ENCODE results near the gene FXYD5. TPM values are rescaled to one million over a fixed set of nuclear protein-coding genes. Genes with fewer than 3 reads are reported as not detected.
"Not testable (repeated sequence)": the region's sequence is repeated elsewhere in the genome, so short reads cannot be mapped to it uniquely, and the experiment has no call there.

The FXYD5 gene
- polyA plus RNA-seq, 6 donors from 2014 or later = 290 to 440 (median 351) TPM

- H3K4me1 Mint-ChIP-seq = peaks cover 13 to 20% (median 14%) of the 10 kb centered on the region in 3 donors
- DNase-seq; ATAC-seq (ENCODE audit: low read depth in 2 of 2); H3K36me3 Mint-ChIP-seq; H3K9me3 Mint-ChIP-seq; H3K27me3 Mint-ChIP-seq; H3K4me3 Mint-ChIP-seq: not testable (repeated sequence)
- peak overlapping the region in 2 of 6 donors; percentile 10 to 44 for H3K27ac Mint-ChIP-seq
Measured at GRCh38 chr19:35196861-35197260, 42.3 kb downstream of the FXYD5 start.

DNA sequence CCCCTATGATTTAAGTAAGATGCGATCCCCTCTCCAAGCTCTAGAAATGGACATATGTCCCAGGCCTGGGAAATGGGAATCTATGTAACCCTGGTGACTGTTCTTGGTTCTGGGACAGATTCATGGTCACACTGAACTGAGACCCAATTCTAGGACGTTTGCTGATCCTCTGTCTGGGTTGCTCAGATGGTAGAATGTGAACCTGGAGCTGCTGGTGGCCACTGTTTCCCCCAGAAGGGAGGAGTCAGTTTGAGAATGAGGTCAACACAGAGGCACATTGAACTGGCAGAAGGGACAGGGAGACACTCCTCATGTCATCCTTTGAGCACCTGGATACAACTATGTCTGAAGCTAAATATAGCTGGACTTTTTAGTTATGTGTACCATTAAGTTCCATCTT is 44.9 kb downstream of the FXYD5 start:
- no peak overlapping the region for H3K4me3 Mint-ChIP-seq

GRCh38 chr19:35202722-35203688 is 48.5 kb downstream of the FXYD5 start:
- H3K4me1 Mint-ChIP-seq = peaks cover 48 to 64% (median 53%) of the 10 kb centered on the region in 3 donors
- ATAC-seq (ENCODE audit: low read depth in 2 of 2) = no peak
- H3K9me3 Mint-ChIP-seq = peaks cover 0 to 4% (median 2%) of the 10 kb centered on the region in 7 donors
- H3K27me3 Mint-ChIP-seq = peaks cover 0 to 4% (median 0%) of the 10 kb centered on the region in 3 donors
- H3K36me3 Mint-ChIP-seq = no peaks in the 10 kb centered on the region
- peak overlapping the region; percentile 49 to 100 (median 66) for H3K27ac Mint-ChIP-seq
- DNase-seq = no peak
- H3K4me3 Mint-ChIP-seq = peak overlapping the region in 3 of 8 donors; percentile 13 to 40 (median 21)

More for the DNA sequence above, 44.9 kb downstream of the FXYD5 start:
- ATAC-seq (ENCODE audit: low read depth in 2 of 2) (no peak), DNase-seq (no peak)
- Mint-ChIP-seq H3K27me3 (peaks cover 0 to 4% (median 0%) of the 10 kb centered on the region in 3 donors), H3K9me3 (no peaks in the 10 kb centered on the region), H3K4me1 (peaks cover 23 to 31% (median 24%) of the 10 kb centered on the region in 3 donors), H3K36me3 (no peaks in the 10 kb centered on the region), H3K27ac (no peak overlapping the region)

DNA sequence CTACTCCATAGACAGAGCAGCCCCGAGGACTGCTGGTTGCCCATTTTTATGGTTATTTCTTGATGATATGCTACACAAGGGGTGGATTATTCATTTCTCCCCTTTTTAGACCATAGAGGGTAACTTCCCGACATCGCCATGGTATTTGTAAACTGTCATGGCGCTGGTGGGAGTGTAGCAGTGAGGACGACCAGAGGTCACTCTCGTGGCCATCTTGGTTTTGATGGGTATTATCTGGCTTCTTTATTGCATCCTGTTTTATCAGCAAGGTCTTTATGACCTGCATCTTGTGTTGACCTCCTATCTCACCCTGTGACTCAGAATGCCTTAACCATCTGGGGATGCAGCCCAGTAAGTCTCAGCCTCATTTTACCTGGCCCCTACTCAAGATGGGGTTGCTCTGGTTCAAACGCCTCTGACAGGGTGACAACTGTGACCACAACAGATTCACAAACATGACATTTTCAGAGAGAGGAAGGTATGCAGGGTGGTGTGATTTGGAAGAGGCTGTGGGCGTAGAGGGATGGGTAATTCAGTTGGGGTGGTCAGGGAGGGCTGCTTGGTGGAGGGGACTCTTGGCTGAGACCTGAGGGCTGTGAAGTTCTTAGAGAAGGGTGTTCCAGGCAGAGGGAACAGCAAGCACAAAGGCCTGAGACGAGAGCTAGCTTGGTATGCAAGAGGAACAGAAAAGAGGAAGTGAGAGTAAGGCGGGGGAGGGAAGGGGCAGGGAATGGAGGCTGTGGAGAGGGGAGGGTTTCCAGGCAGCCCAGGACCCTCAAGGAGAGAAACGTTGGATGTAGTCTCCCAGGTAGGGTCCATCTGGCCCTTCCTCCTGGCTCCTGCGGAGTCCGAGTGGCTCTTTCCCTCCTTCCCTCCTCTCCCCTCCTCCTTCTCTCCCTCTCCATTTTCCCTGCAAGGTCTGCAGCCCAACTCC is 50.5 kb downstream of the FXYD5 start:
- ATAC-seq (ENCODE audit: low read depth in 2 of 2) = peak; percentile 71 to 73
- H3K4me3 Mint-ChIP-seq = peak overlapping the region; percentile 62 to 92 (median 80)
- H3K27ac Mint-ChIP-seq = peak overlapping the region; percentile 99 to 100 (median 100)
- H3K36me3 Mint-ChIP-seq = no peaks in the 10 kb centered on the region
- H3K4me1 Mint-ChIP-seq = peaks cover 42 to 81% (median 50%) of the 10 kb centered on the region in 3 donors
- peak; percentile 82 for DNase-seq
- peaks cover 0 to 7% (median 4%) of the 10 kb centered on the region in 7 donors for H3K9me3 Mint-ChIP-seq
- no peaks in the 10 kb centered on the region for H3K27me3 Mint-ChIP-seq

DNA sequence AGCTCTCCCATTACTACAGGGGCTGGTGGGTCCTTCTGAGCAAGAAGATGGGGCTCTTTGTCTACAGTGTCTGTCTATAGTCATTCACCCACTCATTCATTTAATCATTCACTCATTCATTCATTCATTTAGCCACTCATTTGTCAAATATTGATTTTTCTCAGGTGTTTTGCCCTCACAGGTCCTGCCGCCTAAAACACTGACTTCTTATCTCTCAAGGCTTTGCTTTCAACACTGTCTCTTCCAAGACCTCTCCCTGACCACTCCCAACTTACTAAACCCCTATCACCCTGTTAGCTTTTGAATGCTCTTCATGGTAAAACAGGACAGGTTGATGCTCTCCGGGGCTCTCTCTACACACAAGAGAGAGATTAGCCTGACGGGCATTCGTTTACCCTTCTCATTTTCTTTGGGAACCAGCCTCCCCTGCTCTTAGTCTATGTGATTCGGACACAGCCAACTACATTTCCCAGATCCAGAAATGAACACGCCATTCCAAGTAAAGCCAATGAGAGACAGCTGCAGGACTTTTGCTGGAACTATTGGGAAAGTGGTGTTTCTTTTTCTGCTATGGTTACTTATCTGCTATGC is 51.3 kb downstream of the FXYD5 start:
- H3K27ac Mint-ChIP-seq = peak overlapping the region; percentile 99 to 100 (median 100)
- DNase-seq (no peak), ATAC-seq (ENCODE audit: low read depth in 2 of 2) (peak; percentile 2 to 3)
- H3K9me3 Mint-ChIP-seq = peaks cover 0 to 7% (median 4%) of the 10 kb centered on the region in 7 donors
- no peaks in the 10 kb centered on the region for H3K36me3 Mint-ChIP-seq
- H3K27me3 Mint-ChIP-seq = no peaks in the 10 kb centered on the region
- H3K4me1 Mint-ChIP-seq = peaks cover 45 to 85% (median 53%) of the 10 kb centered on the region in 3 donors
- H3K4me3 Mint-ChIP-seq = peak overlapping the region; percentile 62 to 92 (median 83)

GRCh38 chr19:35206379-35206778 is 51.8 kb downstream of the FXYD5 start:
- no peaks in the 10 kb centered on the region for H3K36me3 Mint-ChIP-seq
- peak; percentile 56 to 61 for ATAC-seq (ENCODE audit: low read depth in 2 of 2)
- H3K27me3 Mint-ChIP-seq = no peaks in the 10 kb centered on the region
- H3K9me3 Mint-ChIP-seq = peaks cover 0 to 7% (median 4%) of the 10 kb centered on the region in 7 donors
- peak overlapping the region; percentile 62 to 92 (median 83) for H3K4me3 Mint-ChIP-seq
- peaks cover 45 to 88% (median 58%) of the 10 kb centered on the region in 3 donors for H3K4me1 Mint-ChIP-seq
- DNase-seq = peak; percentile 80
- H3K27ac Mint-ChIP-seq = peak overlapping the region; percentile 99 to 100 (median 100)

GRCh38 chr19:35206855-35207254 is 52.3 kb downstream of the FXYD5 start:
- ATAC-seq (ENCODE audit: low read depth in 2 of 2) (no peak), DNase-seq (no peak)
- peak overlapping the region; percentile 62 to 92 (median 83) for H3K4me3 Mint-ChIP-seq
- H3K9me3 Mint-ChIP-seq = peaks cover 0 to 8% (median 4%) of the 10 kb centered on the region in 7 donors
- peaks cover 47 to 90% (median 63%) of the 10 kb centered on the region in 3 donors for H3K4me1 Mint-ChIP-seq
- H3K27me3 Mint-ChIP-seq = no peaks in the 10 kb centered on the region
- H3K27ac Mint-ChIP-seq = peak overlapping the region; percentile 99 to 100 (median 100)
- H3K36me3 Mint-ChIP-seq = peaks cover 0 to 2% of the 10 kb centered on the region in 2 donors

GRCh38 chr19:35207391-35207871 is 52.9 kb downstream of the FXYD5 start:
- Mint-ChIP-seq H3K27me3 (no peaks in the 10 kb centered on the region), H3K27ac (peak overlapping the region; percentile 99 to 100 (median 100)), H3K36me3 (peaks cover 0 to 7% of the 10 kb centered on the region in 2 donors), H3K9me3 (peaks cover 0 to 13% (median 4%) of the 10 kb centered on the region in 7 donors), H3K4me3 (peak overlapping the region in 6 of 8 donors; percentile 15 to 92 (median 70)), H3K4me1 (peaks cover 53 to 92% (median 69%) of the 10 kb centered on the region in 3 donors)
- DNase-seq (no peak), ATAC-seq (ENCODE audit: low read depth in 2 of 2) (no peak)

DNA sequence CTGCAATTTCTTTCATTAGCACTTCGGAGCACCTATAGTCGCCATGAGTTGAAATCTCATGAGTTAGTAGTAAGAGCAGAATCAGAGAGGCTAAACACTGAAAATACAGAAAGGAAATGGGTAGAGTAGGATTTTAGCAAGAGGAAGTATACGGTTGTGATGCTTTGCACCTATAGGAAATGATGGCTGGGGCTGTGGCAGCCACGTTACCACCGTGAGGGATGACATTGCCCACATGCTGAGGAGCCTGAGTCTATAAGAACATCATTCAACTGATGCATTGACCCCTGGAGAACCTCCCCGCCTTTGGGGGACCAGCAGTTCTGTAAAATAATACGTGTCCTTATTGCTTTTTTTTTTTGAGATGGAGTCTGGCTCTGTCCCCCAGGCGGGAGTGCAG is 53.6 kb downstream of the FXYD5 start:
- DNase-seq (no peak), ATAC-seq (ENCODE audit: low read depth in 2 of 2) (no peak)
- Mint-ChIP-seq H3K9me3 (peaks cover 0 to 13% (median 4%) of the 10 kb centered on the region in 7 donors), H3K4me1 (peaks cover 53 to 92% (median 72%) of the 10 kb centered on the region in 3 donors), H3K36me3 (peaks cover 0 to 9% of the 10 kb centered on the region in 2 donors), H3K4me3 (peak overlapping the region in 4 of 8 donors; percentile 39 to 56 (median 48)), H3K27ac (peak overlapping the region; percentile 99 to 100 (median 100)), H3K27me3 (no peaks in the 10 kb centered on the region)

DNA sequence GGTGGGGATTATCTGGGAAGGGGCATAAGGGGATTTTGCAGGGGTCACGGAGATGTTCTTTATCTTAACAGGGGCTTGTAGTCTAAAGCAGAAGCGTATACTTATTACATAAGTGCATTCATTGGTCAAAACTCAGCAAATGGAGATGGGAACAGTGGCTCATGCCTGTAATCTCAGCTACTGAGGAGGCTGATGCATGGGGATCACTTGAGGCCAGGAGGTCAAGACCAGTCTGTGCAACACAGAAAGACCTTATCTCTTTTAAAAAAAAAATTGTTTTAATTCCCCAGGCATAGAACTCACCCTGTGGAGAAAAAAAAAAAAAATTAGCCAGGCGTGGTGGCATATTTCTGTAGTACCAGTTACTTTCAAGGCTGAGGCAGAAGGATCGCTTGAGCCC is 55.1 kb downstream of the FXYD5 start:
- Mint-ChIP-seq H3K27me3 (no peaks in the 10 kb centered on the region), H3K9me3 (peaks cover 0 to 13% (median 4%) of the 10 kb centered on the region in 7 donors), H3K4me1 (peaks cover 45 to 92% (median 72%) of the 10 kb centered on the region in 3 donors), H3K27ac (peak overlapping the region; percentile 84 to 100 (median 98)), H3K36me3 (peaks cover 0 to 9% of the 10 kb centered on the region in 2 donors), H3K4me3 (peak overlapping the region in 3 of 8 donors; percentile 10 to 52 (median 20))
- ATAC-seq (ENCODE audit: low read depth in 2 of 2) (no peak), DNase-seq (no peak)

GRCh38 chr19:35211545-35212230 is 57.2 kb downstream of the FXYD5 start:
- H3K27me3 Mint-ChIP-seq = no peaks in the 10 kb centered on the region
- peaks cover 0 to 9% of the 10 kb centered on the region in 2 donors for H3K36me3 Mint-ChIP-seq
- peak overlapping the region; percentile 75 to 95 (median 86) for H3K4me3 Mint-ChIP-seq
- H3K27ac Mint-ChIP-seq = peak overlapping the region; percentile 100
- H3K4me1 Mint-ChIP-seq = peaks cover 39 to 92% (median 72%) of the 10 kb centered on the region in 3 donors
- H3K9me3 Mint-ChIP-seq = peaks cover 0 to 13% (median 4%) of the 10 kb centered on the region in 7 donors
- DNase-seq = peak; percentile 85
- ATAC-seq (ENCODE audit: low read depth in 2 of 2) = peak; percentile 40 to 45

DNA sequence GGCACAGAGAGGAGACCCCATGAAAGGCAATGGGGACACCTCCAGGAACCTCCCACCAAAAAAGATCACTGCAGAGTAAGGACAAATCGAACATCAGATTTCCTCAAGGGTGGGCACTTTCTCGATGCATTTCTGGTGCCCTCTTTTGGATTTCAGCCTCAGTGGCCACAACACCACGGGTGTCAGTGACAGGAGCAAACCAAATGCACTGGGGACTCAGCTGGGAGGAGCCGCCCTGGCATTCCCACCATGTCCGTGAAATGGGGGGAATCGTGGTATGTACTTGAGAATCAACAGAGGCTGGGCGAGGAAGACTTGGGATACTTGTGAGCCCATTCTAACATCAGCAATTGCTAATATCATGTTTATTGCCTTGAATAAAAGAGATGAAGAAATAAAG is 57.7 kb downstream of the FXYD5 start:
- no peaks in the 10 kb centered on the region for H3K27me3 Mint-ChIP-seq
- peak overlapping the region; percentile 100 for H3K27ac Mint-ChIP-seq
- DNase-seq = no peak
- H3K4me3 Mint-ChIP-seq = peak overlapping the region; percentile 75 to 95 (median 86)
- peaks cover 0 to 16% (median 4%) of the 10 kb centered on the region in 7 donors for H3K9me3 Mint-ChIP-seq
- peaks cover 0 to 9% of the 10 kb centered on the region in 2 donors for H3K36me3 Mint-ChIP-seq
- ATAC-seq (ENCODE audit: low read depth in 2 of 2) = no peak
- H3K4me1 Mint-ChIP-seq = peaks cover 39 to 92% (median 70%) of the 10 kb centered on the region in 3 donors

All from naive B cell (primary cell).